Pancreas (tissue), 10 donors: ENCODE data around the gene FYN. TPM values are rescaled to one million over a fixed set of nuclear protein-coding genes. Genes with fewer than 3 reads are reported as not detected.

Experiments
- ATAC-seq, 4 donors: fragments of 200-7000 bp; cut with Tn5 transposase; one replicate each; pipeline versions ENCODE4 v1.8.0 to v1.9.1; 2020; ENCODE audit warnings: mild to moderate bottlenecking in 4 of 4, moderate library complexity in 4 of 4
- DNase-seq, 6 donors: peaks; one replicate each; pipeline ENCODE4 v3.0.0-alpha.2; 2020
- FAIRE-seq: peaks from 2 replicates; lab custom pipeline; 2012; peaks lifted over from hg19 to GRCh38; lab: Jason Lieb, UNC
- H3K27ac ChIP-seq, 4 donors: fragments of 200-600 bp; sonication (generic); 1 replicate in 3 of 4; 2 replicates in 1 of 4; pipeline versions ENCODE4 v1.5.0 to v1.8.0; 2020
- H3K27me3 ChIP-seq, 4 donors: fragments of 200-600 bp; one replicate each; pipeline ENCODE4 v1.8.0; 2021
- H3K36me3 ChIP-seq, 3 donors: fragments of 200-600 bp; sonication (generic) in 1 of 3; one replicate each; pipeline versions ENCODE4 v1.5.0 to v1.8.0; 2020 to 2021
- H3K4me1 ChIP-seq, 3 donors: fragments of 200-600 bp; one replicate each; pipeline ENCODE4 v1.8.0; 2021
- H3K4me3 ChIP-seq, 4 donors: fragments of 200-600 bp; sonication (generic) in 2 of 4; one replicate each; pipeline versions ENCODE4 v1.5.0 to v1.8.0; 2020 to 2021
- H3K9me3 ChIP-seq, 4 donors: fragments of 200-600 bp; one replicate each; pipeline ENCODE4 v1.8.0; 2021
- WGBS, 2 donors: extraction: QIAGEN DNeasy Blood & Tissue Kit; methylation state at CpG; one replicate each; pipeline ENCODE4 v1.1.7; 2013; 5-methylcytosine and 5-hydroxymethylcytosine counted together
- intact Hi-C, 3 donors: fragments of 100-400 bp; cut with DNase I; formaldehyde crosslinking; loops; one replicate each; pipeline versions ENCODE4 v1.11.1 to v1.14.2; 2022
- polyA plus RNA-seq, 2 donors: library from polyadenylated mRNA; stranded (reverse); fragments of 200-250 nt; gene quantifications; one replicate each; pipeline ENCODE4 v1.2.3, GENCODE V29; 2013
- total RNA-seq, 6 donors: library from RNA; stranded (reverse); fragmentation: NEBNext Ultra II Directional in 4 of 6; extraction: Animal tissue kit (Norgen Biotek cat#: 25700) in 4 of 6; gene quantifications; one replicate each; pipeline versions ENCODE4 v1.2.1 to v1.2.4, GENCODE V29; 2021 to 2023
- TF ChIP-seq, protein P1 (sequence below), 4 donors: fragments of 200-600 bp; sonication (generic) in 3 of 4; IDR thresholded peaks; one replicate each; pipeline versions ENCODE4 v1.5.0 to v1.8.0; 2021; ENCODE audit warnings: antibody characterized with exemption in 4 of 4
- donor health status: healthy with polysubstance abuse.
- donor health status: DM: no; HTN: no; CAD: no; lungs with moderate emphysema.
- donor health status: DM: no; HTN: no; CAD: no.
- donor health status: control.
- donor health status: control.
- donor health status: Bipolar disorder and iron deficiency.
- donor health status: DM: yes; HTN: yes; CAD: no.
- donor health status: DM: no; HTN: no; CAD: no.
- donor health status: DM: no; HTN: no; CAD: no.
- donor health status: DM: yes; HTN: yes; CAD: no.

The FYN gene
- total and polyA plus RNA-seq, 8 donors: 6.4 to 21.7 (median 11.9) TPM

DNA sequence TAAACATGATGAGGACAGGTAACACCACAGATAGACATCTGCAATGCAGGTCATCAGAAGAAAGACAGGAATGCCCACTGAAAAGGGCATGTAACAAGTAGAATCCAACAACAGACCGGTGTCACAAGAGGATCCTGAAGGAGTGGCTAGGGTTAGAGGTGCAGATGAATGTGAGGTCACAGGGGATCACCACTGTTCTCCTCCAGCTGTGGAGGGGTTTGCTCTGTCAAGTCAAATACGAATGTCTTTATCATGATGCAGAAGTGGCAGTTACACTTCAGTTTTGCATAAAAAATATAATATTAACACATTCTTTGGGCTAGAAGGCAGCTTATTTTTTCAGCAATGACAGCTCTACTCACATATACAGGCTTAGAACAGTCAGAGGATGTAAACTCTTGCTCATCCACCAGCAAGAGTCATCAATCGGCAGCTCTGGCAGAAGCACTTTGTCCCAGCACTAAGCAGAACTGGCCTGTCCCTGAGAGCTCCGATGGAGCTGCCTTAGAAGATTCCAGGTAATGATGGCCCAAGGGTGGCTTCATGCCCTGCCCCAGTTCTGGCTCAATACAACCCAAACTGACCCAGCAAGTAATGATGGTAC lies 137.1 kb downstream of the FYN start:
- Histone ChIP-seq H3K27ac (no peak overlapping the region), H3K4me3 (no peak overlapping the region), H3K36me3 (no peaks in the 10 kb centered on the region), H3K27me3 (no peaks in the 10 kb centered on the region), H3K9me3 (no peaks in the 10 kb centered on the region), H3K4me1 (no peaks in the 10 kb centered on the region)
- ATAC-seq: no peak
- TF ChIP-seq, protein P1, sequence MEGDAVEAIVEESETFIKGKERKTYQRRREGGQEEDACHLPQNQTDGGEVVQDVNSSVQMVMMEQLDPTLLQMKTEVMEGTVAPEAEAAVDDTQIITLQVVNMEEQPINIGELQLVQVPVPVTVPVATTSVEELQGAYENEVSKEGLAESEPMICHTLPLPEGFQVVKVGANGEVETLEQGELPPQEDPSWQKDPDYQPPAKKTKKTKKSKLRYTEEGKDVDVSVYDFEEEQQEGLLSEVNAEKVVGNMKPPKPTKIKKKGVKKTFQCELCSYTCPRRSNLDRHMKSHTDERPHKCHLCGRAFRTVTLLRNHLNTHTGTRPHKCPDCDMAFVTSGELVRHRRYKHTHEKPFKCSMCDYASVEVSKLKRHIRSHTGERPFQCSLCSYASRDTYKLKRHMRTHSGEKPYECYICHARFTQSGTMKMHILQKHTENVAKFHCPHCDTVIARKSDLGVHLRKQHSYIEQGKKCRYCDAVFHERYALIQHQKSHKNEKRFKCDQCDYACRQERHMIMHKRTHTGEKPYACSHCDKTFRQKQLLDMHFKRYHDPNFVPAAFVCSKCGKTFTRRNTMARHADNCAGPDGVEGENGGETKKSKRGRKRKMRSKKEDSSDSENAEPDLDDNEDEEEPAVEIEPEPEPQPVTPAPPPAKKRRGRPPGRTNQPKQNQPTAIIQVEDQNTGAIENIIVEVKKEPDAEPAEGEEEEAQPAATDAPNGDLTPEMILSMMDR (IDR thresholded peaks at IDR 0.05): no peak
- DNase-seq: no peak
- intact Hi-C loops: no loop called here
- no peak for FAIRE-seq
- WGBS, 2 donors: 82 to 90% methylated on average over 4 of the region's 4 CpGs

GRCh38 chr6:111734068-111735061 lies 138.9 kb downstream of the FYN start:
- Histone ChIP-seq H3K27me3 (no peaks in the 10 kb centered on the region), H3K9me3 (no peaks in the 10 kb centered on the region), H3K27ac (no peak overlapping the region), H3K4me1 (no peaks in the 10 kb centered on the region), H3K4me3 (no peak overlapping the region), H3K36me3 (no peaks in the 10 kb centered on the region)
- TF ChIP-seq, protein P1 (IDR thresholded peaks at IDR 0.05): no peak
- ATAC-seq (no peak), DNase-seq (no peak), FAIRE-seq (no peak)
- 61 to 64% methylated on average over 4 of the region's 4 CpGs for WGBS, 2 donors
- intact Hi-C loops: no loop called here

DNA sequence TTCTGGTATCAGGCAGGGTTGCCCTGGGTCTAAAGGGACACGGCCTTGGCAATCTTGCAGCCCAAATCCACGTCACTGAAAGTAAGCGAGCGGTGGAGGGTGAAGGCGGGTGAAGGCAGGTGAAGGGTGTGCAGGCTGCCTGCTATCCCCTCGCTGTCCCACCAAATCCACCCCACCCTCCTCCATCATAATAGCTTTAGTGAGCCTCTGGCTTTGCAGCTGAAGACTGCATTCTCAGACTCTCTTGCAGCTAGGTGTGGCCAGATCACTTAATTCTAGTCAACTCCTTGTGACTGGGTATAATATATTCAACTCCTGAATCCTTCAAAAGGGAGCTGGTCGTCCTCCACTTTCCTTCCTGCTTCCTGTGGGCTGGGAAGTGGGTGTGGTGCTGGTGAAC lies 140.9 kb downstream of the FYN start:
- no peak for DNase-seq
- ATAC-seq: no peak
- Histone ChIP-seq H3K4me1 (no peaks in the 10 kb centered on the region), H3K9me3 (no peaks in the 10 kb centered on the region), H3K27ac (no peak overlapping the region), H3K36me3 (no peaks in the 10 kb centered on the region), H3K27me3 (no peaks in the 10 kb centered on the region), H3K4me3 (no peak overlapping the region)
- WGBS, 2 donors: 89% methylated on average over 7 of the region's 7 CpGs
- TF ChIP-seq, protein P1 (IDR thresholded peaks at IDR 0.05): no peak
- no peak for FAIRE-seq
- intact Hi-C loops: no loop called here

GRCh38 chr6:111731456-111732195 lies 141.6 kb downstream of the FYN start:
- FAIRE-seq: no peak
- H3K27ac ChIP-seq: no peak overlapping the region
- intact Hi-C loops: no loop called here
- no peaks in the 10 kb centered on the region for H3K27me3 ChIP-seq
- ATAC-seq: peak in 1 of 4 donors; percentile 23
- H3K4me3 ChIP-seq: no peak overlapping the region
- no peaks in the 10 kb centered on the region for H3K9me3 ChIP-seq
- WGBS, 2 donors: 66 to 82% methylated on average over 6 of the region's 6 CpGs
- no peaks in the 10 kb centered on the region for H3K4me1 ChIP-seq
- TF ChIP-seq, protein P1 (IDR thresholded peaks at IDR 0.05): no peak
- no peaks in the 10 kb centered on the region for H3K36me3 ChIP-seq
- no peak for DNase-seq
